NCI-H128 (cell line): Measurements from ENCODE around the gene GCN1.
A peak's percentile ranks its signal among the peaks of the same experiment; 100 is the strongest.

Experiments
- DNase-seq: peaks from one replicate; lab custom pipeline; 2025; ENCODE audit not compliant: unreplicated experiment; lab: John Stamatoyannopoulos, UW

GCN1 gene

GRCh38 chr12:120229071-120229486 lies 34.6 kb upstream of the GCN1 start:
- DNase-seq: no peak

- peak; percentile 53 for DNase-seq
Observed at GRCh38 chr12:120228291-120229070, 34.0 kb upstream of the GCN1 start.

GRCh38 chr12:120228041-120228290 lies 33.5 kb upstream of the GCN1 start:
- no peak for DNase-seq

- DNase-seq: no peak
Observed at GRCh38 chr12:120227233-120228040, 32.9 kb upstream of the GCN1 start.

- DNase-seq: no peak
Observed at GRCh38 chr12:120225852-120226640, 31.5 kb upstream of the GCN1 start.

GRCh38 chr12:120225200-120225558 lies 30.7 kb upstream of the GCN1 start:
- DNase-seq: no peak

- DNase-seq: peak; percentile 85
Observed at GRCh38 chr12:120224304-120225199, 30.0 kb upstream of the GCN1 start.

- DNase-seq: no peak
Observed at GRCh38 chr12:120223458-120224303, 29.2 kb upstream of the GCN1 start.

GRCh38 chr12:120222288-120222832 lies 27.8 kb upstream of the GCN1 start:
- DNase-seq: no peak

GRCh38 chr12:120221576-120221900 lies 27.0 kb upstream of the GCN1 start:
- no peak for DNase-seq

- no peak for DNase-seq
Observed at GRCh38 chr12:120220838-120221575, 26.5 kb upstream of the GCN1 start.

GRCh38 chr12:120218680-120219606 lies 24.4 kb upstream of the GCN1 start:
- DNase-seq: no peak

GRCh38 chr12:120216742-120217605 lies 22.5 kb upstream of the GCN1 start:
- no peak for DNase-seq

GRCh38 chr12:120215766-120216735 lies 21.5 kb upstream of the GCN1 start:
- no peak for DNase-seq

- no peak for DNase-seq
Observed at GRCh38 chr12:120215357-120215735, 20.8 kb upstream of the GCN1 start.
